GM12892 (cell line): ENCODE data around the gene EARS2.
"Not testable (repeated sequence)": the region's sequence is repeated elsewhere in the genome, so short reads cannot be mapped to it uniquely, and the experiment has no call there.

Experiments
- DNase-seq: peaks from one replicate; pipeline ENCODE4 v3.0.0; 2011; ENCODE audit not compliant: insufficient read length
- FAIRE-seq: peaks from 2 replicates; lab custom pipeline; 2011; peaks lifted over from hg19 to GRCh38; lab: Jason Lieb, UNC
- POLR2A ChIP-seq: IDR thresholded peaks from 2 replicates; pipeline ENCODE4 v1.6.1; 2011; ENCODE audit warnings: low read depth, low read length, control low read depth
- POLR2AphosphoS5 ChIP-seq: IDR thresholded peaks from 2 replicates; pipeline ENCODE4 v1.6.1; 2011; ENCODE audit warnings: low read depth, low read length, control low read depth
- TAF1 ChIP-seq: IDR thresholded peaks from 2 replicates; pipeline ENCODE4 v1.6.1; 2011; ENCODE audit warnings: low read depth, mild to moderate bottlenecking, control low read depth, low read length, borderline replicate concordance

EARS2 gene

GRCh38 chr16:23499801-23500200, 57.3 kb downstream of the EARS2 start:
- FAIRE-seq (no peak), DNase-seq (no peak)
- TF ChIP-seq POLR2A (no peak), POLR2AphosphoS5 (no peak), TAF1 (no peak)

GRCh38 chr16:23498863-23499262, 58.3 kb downstream of the EARS2 start:
- TF ChIP-seq POLR2A (no peak), TAF1 (no peak)
- FAIRE-seq (no peak), DNase-seq (no peak)

- no peak for DNase-seq
- no peak for TF ChIP-seq TAF1
- TF ChIP-seq POLR2A = no peak
- no peak for TF ChIP-seq POLR2AphosphoS5
- no peak for FAIRE-seq
Measured at GRCh38 chr16:23497543-23497868, 59.6 kb downstream of the EARS2 start.

GRCh38 chr16:23496821-23497542, 60.2 kb downstream of the EARS2 start:
- FAIRE-seq (no peak), DNase-seq (no peak)
- no peak for TF ChIP-seq TAF1
- TF ChIP-seq POLR2AphosphoS5 = no peak
- TF ChIP-seq POLR2A = no peak

- DNase-seq (no peak), FAIRE-seq (no peak)
- TF ChIP-seq POLR2AphosphoS5 = no peak
- no peak for TF ChIP-seq POLR2A
- TF ChIP-seq TAF1 = no peak
Measured at GRCh38 chr16:23495671-23496070, 61.5 kb downstream of the EARS2 start.

- TF ChIP-seq POLR2A (no peak), POLR2AphosphoS5 (no peak), TAF1 (no peak)
- FAIRE-seq = no peak
- no peak for DNase-seq
Measured at GRCh38 chr16:23494188-23494587, 63.0 kb downstream of the EARS2 start.

GRCh38 chr16:23491490-23492391, 65.4 kb downstream of the EARS2 start:
- DNase-seq = no peak
- TF ChIP-seq POLR2A = no peak
- TF ChIP-seq TAF1 = no peak
- FAIRE-seq = no peak

GRCh38 chr16:23486480-23486879, 70.7 kb downstream of the EARS2 start:
- FAIRE-seq (no peak), DNase-seq (no peak)
- TF ChIP-seq POLR2A (no peak), TAF1 (no peak), POLR2AphosphoS5 (no peak)

- FAIRE-seq (no peak), DNase-seq (no peak)
- no peak for TF ChIP-seq POLR2A
Measured at GRCh38 chr16:23485841-23486240, 71.3 kb downstream of the EARS2 start.

GRCh38 chr16:23485257-23485614, 71.9 kb downstream of the EARS2 start:
- no peak for TF ChIP-seq POLR2A
- no peak for TF ChIP-seq TAF1
- no peak for TF ChIP-seq POLR2AphosphoS5
- DNase-seq (no peak), FAIRE-seq (no peak)

- TF ChIP-seq TAF1 = no peak
- TF ChIP-seq POLR2AphosphoS5 = no peak
- no peak for TF ChIP-seq POLR2A
- no peak for DNase-seq
- FAIRE-seq = no peak
Measured at GRCh38 chr16:23484510-23485256, 72.5 kb downstream of the EARS2 start.

- not testable (repeated sequence) for DNase-seq, FAIRE-seq
Measured at GRCh38 chr16:23483492-23483891, 73.7 kb downstream of the EARS2 start.

GRCh38 chr16:23482778-23483177, 74.4 kb downstream of the EARS2 start:
- no peak for FAIRE-seq
- DNase-seq = no peak
- TF ChIP-seq POLR2A = no peak
- no peak for TF ChIP-seq TAF1
- no peak for TF ChIP-seq POLR2AphosphoS5
